GM21619 (cell line): Measurements from ENCODE around the gene ST7L.

Experiments
- ATAC-seq: cut with Tn5 transposase; IDR thresholded peaks from one replicate; pipeline ENCODE4 v1.9.1; 2021; ENCODE audit not compliant: unreplicated experiment

The ST7L gene

DNA sequence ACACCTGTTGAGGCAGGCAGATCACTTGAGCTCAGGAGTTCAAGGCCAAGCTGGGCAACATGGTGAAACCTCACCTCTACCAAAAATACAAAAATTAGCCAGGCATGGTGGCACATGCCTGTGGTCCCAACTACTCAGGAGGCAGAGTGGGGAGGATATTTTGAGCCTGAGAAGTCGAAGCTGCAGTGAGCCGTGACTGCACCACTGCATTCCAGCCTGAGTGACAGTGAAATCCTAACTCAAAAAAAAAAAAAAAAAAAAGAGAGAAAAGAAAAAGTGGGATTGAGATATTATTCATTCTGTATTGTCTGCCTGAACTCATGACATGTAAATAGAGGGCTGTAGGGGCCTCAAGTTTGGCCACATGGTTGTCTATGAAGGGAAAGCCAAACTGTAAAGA is 72.9 kb downstream of the ST7L start:
- ATAC-seq = no peak

- no peak for ATAC-seq
Measured at GRCh38 chr1:112544751-112545150, 74.2 kb downstream of the ST7L start.

GRCh38 chr1:112544011-112544688 is 74.8 kb downstream of the ST7L start:
- ATAC-seq = no peak

- no peak for ATAC-seq
Measured at GRCh38 chr1:112542206-112542973, 76.6 kb downstream of the ST7L start.

- no peak for ATAC-seq
Measured at GRCh38 chr1:112541299-112541698, 77.6 kb downstream of the ST7L start.

DNA sequence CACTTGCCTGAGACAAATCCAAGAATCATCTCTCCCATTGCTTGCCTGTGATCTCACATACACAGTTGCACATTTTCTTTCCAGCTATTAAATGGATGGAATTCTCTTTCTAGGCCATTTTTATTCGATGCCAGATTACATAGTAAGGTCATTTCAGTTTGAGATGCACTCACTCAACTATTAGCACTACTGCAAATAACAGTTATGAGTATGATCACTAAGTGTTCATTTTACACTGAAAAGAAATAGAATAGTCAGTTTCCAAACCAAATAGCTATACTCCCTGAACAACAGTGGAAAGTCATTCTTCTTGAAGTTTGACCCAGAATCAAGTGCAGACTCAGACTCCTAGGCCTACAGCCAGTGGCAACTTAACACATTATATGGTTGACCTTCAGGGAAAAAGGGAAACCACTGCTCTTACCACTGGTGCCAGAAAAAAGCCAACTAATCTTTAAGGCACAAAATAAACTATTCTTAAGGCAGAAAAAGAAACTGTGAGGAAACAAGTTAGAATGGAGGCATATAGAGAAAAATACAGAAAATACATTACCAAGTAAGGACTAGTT is 78.6 kb downstream of the ST7L start:
- no peak for ATAC-seq

DNA sequence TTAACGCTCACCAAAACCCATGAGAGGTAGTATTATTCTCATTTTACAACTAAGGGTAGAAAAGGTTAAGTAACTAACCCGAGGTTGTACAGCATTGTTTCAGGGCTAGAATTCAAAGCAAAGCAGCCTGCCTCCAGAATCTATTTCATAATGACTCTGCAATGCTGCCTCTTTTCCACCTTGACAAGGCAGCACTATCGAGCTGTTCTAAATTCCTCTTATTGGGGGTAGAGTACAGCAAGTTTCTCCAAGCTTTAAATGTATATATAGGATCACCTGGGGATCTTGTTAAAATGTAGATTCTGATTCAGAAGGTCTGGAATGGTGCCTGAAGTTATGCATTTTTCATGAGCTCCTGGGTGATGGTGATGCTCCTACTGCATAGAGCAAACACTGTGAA is 80.1 kb downstream of the ST7L start:
- ATAC-seq = no peak

GRCh38 chr1:112537456-112537855 is 81.5 kb downstream of the ST7L start:
- no peak for ATAC-seq

DNA sequence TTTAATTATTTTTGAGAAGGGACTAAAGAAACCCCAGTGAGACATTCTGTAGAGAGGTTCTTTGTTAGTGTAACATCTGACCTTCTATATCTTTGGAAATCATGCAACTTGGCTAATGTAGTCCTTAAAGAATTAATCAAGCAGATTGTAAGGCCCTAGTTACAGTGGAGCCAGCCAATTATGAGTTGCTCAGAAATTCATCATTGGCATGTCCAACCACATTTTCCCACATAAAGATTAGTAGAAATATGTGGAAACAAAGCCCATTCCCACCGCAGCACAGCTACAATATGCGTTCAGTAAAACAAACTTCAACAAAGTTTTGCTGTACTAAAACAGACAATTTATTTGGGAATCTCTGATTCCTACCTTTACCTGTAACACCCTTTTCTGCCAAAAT is 82.4 kb downstream of the ST7L start:
- ATAC-seq = no peak

DNA sequence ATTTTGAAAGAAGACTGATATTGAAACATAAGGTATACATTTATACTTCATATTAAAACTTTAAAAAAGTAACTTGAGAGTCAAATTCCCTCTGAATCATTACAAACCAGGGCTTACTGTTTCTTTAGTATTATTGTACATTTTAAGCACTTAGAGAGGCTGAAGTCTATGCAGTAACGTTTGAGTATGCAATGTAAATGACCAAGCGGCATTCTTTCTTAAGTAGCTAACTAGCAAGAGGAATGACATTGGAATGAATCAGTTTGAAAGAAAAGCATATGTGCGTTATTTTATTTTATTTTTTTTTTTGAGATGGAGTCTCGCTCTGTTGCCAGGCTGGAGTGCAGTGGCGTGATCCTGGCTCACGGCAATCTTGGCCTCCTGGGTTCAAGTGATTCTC is 85.9 kb downstream of the ST7L start:
- no peak for ATAC-seq

GRCh38 chr1:112532064-112532463 is 86.9 kb downstream of the ST7L start:
- ATAC-seq = no peak

- no peak for ATAC-seq
Measured at GRCh38 chr1:112530832-112531231, 88.1 kb downstream of the ST7L start.

DNA sequence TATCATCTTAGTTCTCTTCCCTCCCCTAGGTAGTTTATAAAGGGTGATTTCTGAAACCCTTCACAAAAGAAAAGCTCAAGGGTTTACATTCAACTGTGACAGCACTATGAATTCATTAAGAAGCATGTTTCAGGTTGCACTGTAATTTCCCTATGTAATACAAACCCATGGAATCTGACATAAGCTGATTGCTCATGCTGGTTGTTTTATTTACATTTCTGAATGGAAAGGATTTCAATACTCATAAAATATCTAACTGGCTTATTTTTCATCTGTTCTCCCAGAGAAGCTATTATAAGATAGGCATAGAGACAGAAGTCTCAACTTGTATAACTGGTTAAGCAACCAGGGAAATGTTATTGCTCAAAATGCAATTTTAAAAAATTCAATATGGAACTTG is 89.6 kb downstream of the ST7L start:
- ATAC-seq = no peak

DNA sequence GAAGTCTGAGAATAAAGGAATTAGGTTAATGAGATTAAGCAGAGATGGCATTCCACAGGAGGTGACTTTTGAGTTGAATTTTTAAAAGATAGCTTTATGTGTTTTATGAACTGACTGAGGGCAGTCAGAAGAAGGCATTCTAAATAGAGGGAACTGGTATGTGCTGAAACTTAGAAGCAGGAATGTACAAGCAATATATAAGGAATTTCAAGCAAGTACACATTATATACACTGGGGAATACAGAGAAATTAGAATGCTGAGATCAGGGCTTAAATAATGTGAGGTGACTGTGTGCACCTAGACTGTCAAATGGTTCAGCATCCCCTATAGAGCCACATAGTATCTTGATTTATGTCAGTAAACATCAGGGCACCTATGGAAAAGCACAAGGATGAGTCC is 90.9 kb downstream of the ST7L start:
- no peak for ATAC-seq

GRCh38 chr1:112527266-112528010 is 91.5 kb downstream of the ST7L start:
- ATAC-seq = no peak

DNA sequence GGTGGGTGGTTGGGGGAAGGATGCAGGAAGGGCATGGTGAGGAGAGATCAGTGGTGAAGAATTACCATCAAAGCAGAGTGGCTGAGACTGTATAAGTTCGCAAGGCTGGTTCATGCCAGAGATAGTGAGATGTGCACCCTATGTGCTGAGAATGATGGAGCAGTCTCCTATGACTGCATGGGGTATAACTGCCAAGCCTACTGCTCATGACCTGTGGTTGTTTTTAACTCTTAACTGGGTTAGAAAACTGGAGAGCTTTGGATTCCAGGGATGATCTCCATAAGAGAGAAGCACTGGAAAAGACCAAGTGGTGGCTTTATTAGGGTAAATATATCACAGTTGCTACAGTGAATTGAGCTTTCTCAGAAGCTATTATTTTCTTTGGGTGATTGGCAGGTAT is 94.0 kb downstream of the ST7L start:
- no peak for ATAC-seq

DNA sequence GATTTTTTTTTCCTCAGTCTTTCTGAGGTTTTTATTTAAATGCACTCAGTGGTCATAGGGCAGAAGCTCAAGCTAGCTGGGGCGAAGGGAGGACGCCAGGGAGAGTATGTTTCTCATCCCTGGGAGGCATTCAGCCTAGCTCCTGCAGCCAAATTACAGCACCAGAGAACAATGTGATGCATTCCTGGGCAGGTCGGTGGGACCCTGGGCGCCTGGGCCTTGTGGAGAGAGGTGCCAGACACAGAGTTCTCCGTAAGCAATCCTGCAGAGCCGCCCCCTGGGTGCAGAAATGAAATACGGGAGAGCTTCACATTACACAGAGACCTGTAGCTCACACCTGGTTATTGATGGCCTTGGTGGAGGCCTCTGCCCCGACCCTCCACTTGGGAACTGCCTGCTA is 94.7 kb downstream of the ST7L start:
- no peak for ATAC-seq

DNA sequence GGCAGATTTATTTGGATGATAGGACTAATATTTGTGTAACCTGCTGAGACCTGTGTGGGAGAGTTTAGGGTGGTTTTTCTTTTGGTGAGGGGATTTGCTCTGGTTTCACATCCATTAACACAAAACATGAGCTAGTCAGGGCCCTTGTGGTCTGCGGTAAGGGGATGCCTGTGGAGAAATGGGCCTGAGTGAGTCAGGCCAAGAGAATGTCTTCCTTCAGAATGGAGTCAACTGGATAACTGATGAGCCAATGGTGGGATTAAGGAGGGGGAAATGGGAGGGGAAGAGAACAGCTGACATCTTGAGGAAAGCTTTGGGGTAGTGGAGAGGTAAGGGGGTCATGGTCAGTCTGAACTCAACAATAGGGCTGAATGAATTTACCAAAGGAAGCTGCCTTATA is 96.3 kb downstream of the ST7L start:
- no peak for ATAC-seq

- ATAC-seq = no peak
Measured at GRCh38 chr1:112520166-112520565, 98.8 kb downstream of the ST7L start.

DNA sequence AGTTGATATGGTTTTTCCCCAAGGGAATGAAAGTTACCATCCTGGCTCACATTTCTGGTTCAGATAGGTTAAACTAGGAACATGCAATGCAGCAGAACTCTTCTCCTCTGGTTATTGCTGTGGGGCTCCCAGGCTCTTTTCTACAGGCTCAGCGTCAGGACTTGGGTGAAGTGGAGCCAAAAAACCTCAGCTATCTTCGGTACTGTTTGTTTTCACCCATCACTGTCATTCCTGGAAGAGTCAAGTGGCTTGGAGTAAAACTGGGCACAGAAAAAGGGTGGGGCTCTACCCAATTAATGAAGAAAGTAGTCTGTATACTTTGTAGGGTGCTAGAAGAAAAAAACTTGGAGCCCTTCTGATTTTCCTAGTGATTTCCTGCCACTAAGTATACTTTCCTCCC is 100.8 kb downstream of the ST7L start:
- ATAC-seq = no peak

DNA sequence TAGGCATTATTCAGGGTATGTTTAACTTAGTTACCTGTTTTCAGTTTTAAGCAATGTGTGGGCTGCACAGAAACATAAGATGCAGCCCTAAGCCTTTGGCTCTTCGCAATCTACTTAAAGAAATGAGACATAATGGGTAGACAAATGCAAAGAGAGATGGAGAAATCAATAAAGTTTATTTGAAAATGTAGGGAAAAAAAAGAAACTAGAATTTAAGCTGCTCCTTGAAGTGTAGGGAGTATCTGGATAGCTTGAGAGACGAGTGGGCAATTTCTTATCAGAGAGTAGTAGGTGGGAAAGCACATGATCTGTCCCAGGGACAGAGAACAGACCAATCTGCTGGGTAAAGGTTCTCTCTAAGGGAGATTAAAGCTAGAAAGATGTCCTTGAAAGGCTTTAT is 101.3 kb downstream of the ST7L start:
- no peak for ATAC-seq

DNA sequence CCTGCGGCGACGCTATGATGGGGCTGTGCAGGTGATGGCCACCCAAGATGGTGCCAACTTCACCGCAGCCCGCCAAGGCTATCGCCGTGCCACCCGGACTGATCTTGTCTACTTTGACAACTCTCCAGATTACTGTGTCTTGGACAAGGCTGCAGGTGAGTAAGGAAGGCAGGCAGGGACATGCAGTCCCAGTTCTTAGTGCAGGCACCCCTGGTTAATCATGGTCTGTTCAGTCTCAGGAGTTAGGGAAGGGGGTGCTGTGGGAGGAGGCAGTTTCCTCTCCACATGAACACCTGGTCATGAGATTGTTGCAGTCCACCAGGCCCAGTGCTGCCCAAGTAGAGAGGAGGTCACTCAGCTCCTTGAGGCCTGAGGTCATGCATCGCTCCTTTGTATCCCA is 101.7 kb downstream of the ST7L start:
- ATAC-seq = no peak
